Germinal center (tissue), 1 donor: ENCODE measurements around the gene NRG3.
"Not testable (repeated sequence)": the region's sequence is repeated elsewhere in the genome, so short reads cannot be mapped to it uniquely, and the experiment has no call there.

Experiments used
- DNase-seq: peaks from one replicate; pipeline ENCODE4 v3.0.0; 2012; ENCODE audit warnings: mixed read lengths, low spot score

NRG3 gene

DNA sequence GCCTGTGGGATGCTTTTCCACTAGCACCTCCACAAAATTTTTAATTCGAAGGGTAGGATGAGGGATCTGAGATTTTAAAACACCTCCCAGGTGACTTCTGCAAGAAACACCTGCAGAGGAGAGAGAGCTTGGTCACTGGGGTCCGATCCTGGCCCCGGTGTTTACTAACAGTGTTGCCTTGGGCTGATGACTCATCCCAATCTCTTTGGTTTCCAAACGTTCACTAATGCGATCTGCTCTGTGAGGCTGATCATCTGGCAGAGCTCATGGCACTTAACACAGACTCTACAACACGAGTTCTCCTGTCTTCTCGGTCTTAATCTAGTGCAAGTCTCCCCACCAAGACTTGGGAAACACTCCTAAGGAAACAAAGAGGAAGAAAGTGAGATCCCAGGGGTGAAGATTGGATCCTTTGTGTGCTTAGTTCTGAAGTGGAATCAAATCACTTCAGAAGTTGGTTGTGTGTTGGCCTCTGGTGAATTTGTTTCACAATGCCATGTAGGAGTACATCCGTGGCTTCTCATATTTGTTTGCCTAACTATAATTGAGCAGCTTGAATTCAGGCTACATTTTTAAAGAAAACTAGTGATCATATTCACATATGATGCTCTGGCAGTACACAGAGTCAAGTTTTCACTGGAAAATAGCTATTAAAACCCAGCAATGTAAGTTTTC, 407.9 kb downstream of the NRG3 start:
- DNase-seq = no peak

DNA sequence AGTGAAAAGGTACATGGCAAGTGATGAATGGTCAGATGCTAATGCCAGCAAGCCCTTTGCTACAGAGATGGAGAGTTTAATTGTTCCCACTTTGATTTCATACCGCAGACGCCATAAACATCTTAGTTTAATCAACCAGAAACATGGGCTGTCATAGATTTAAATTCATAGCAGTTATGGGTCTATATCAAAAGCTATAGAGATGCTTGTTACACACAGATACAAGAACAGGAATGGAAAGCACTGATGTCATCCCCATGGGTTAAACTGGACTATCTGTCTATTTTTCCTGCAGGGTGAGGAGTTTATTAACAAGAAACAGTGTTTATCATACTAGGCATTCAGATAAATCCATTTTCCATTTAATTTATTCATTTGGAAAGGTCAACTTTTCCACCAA, 409.2 kb downstream of the NRG3 start:
- no peak for DNase-seq

DNA sequence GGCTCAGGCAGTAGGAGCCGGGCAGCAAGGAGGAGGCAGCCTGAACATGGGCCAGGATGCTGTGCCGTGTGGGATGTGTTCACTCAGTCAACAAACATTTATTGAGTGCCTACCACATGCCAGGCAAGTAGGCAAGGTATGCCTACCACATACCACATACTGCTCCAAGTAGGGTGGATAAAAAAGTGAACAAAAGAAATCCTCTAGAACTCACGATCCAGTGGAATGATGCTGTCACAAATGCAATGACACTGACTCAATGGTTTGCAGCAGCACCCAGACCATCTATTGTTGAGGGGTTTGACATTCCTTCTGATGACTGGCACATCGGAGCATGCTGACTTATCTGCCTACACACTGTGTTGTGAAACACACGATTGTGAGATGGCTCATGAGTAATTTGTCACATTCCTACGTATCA, 413.5 kb downstream of the NRG3 start:
- no peak for DNase-seq

DNA sequence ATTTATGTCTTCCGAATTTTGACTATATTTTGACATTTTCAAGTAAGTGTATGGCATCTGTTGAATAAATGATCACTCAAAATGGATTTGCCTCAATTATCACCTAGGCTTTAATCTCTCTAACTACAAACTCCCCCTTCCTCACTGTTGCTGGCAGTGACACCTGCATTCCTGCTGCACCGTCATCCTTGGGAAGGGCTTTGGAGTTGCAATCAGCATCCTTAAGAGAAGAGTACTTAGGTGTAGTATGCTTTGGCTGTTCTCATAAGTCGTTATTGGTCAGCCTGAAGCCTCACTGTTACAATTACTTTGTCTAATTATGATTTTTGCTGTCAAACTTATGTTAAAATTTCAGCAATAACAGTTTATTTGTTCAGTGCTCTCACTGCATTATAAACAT, 415.0 kb downstream of the NRG3 start:
- no peak for DNase-seq

DNA sequence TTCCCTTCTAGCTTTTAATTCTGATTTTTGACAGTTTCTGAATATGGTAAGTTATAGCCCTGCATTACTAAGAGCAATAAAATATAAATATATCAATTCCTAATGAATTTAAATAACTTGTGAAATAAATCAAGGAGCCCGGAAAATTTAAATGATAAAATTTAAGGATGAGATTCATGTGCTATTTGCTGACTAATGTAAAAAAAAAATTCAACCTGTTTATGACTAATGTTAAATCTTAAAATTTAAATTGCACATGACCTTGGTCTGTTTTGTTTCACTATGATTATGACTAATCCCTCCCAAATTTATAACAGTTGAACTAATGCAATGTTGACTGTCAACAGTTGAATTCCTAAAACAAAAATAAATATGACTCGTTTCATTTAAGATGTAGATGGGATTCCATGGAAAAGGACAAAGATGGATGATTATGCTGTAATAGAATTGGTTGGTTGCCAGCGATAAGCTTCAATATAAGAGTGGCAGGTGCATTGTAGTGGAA, 419.9 kb downstream of the NRG3 start:
- DNase-seq = no peak

DNA sequence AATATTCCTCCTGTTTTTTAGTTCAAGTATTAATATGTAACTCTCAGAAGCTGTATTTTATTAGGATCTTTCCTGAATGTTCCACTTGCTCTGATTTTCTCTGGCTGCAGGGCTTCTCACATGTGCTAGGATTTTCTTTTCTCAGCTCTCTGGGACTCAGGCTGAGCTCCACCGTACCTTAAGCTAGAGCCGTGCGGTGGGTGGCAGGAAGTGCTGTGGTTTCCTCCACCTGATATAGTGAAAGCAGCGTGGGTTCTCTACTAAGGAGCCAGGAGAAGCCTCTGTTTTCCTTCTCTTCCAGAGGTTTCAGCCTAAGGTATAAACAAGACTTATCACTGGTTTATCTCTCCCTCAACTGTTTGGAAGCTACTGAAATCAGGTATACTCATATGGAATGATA, 433.6 kb downstream of the NRG3 start:
- DNase-seq = no peak

DNA sequence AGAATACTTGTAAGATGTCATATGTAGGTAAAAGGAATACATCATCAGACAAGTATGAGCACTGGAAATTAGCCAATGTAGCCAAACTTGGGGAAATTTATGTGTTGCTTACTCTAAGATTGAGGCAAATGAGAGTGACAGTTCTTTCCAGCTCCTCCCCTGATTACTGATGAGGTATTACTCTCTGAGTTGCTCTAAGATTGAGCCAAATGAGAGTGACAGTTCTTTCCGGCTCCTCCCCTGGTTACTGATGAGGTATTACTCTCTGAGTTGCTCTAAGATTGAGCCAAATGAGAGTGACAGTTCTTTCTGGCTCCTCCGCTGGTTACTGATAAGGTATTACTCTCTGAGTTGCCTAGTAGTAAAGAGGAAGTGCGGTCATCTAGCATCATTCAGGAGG, 435.8 kb downstream of the NRG3 start:
- DNase-seq = no peak

DNA sequence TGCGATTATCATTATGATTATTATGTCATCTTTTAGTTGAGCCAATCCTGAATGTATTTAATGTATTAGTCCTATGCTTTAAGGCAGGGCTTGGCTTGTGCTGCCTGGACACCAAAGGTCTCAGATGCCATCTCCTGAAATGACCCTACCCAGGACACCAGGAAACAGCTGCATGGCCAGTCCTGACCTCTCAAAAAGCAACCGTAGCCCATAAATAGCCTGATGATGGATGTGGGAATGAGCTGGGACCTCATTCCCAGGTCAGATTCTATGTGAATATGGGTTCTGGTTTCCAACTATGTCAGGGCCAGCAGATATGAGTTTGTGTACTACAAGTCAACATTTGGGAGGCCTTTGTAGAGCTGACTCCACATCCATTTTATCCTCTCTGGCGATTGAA, 438.4 kb downstream of the NRG3 start:
- DNase-seq = no peak

DNA sequence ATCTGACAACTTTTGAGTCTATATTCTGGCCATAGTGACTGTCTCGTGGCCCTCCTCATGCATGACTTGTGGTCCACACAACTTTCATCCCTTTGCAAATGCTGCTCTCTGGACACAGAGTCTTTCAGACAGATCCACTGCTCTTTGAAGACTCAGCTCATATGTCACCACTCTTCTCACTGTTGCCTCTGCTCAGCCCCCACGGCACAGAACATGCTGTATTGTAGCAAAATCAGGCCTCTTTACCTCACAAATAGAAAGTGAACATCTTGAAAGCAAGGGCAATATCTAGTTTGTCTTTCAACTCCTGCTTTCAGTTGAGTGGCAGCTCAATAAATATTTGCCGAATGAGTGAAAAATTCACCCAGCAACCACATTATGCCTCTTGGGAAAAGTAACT, 443.5 kb downstream of the NRG3 start:
- DNase-seq = no peak

DNA sequence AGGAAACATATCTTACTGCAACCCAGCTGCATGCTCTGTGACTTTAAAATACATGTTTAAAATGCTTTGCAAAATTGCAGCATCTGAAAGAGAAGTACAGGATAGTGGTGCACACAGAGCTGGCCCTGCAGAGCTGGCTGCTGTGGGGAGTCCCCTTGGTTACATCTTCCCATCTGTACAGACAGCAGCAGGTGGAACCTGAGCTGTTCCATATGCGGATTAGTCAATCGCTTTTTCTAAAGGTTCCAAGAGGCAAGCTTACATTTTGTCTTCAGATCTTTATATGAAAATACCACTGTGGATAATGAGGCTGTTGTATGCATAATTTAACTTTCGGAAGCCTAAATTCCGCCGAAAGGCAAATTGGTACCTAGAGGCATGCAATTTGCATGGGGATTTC, 444.1 kb downstream of the NRG3 start:
- no peak for DNase-seq

DNA sequence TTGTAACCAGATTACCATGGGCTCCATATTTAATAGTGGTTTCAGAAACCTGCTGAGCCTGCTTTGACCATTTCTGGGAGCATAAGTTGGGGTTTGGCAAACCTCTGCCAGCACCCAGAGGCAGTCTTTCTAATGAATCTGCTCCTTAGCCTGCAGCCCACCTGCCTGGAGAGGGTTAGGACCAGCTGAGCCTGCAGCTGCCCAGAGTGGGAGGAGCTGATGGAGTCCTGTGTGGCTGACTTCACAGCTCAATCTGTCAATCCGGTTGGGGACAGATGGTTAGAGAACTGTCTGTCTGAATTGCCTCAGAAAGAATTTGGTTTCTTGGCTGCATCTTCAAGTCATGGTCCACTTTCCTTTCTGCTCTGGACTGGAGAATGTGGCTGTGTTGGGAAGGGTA, 444.6 kb downstream of the NRG3 start:
- DNase-seq = no peak

DNA sequence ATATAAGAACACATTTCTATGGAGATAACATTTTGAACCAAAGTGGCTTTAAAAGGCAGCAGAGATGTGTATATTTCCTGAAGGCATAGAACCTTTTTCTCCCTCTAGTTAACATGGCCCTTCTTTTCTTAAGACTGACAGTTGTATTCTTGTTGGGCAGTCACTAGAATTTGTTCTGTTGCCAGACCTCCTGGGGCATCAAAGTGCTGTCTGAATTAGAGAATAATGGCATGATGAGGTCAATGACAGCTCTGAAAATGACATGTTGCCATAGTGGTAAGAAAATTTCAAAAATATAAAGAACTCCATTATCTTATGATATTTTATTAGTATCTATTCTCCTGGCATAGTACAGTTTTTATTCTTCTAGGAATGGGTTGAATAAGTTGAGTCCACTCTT, 446.7 kb downstream of the NRG3 start:
- DNase-seq = no peak

DNA sequence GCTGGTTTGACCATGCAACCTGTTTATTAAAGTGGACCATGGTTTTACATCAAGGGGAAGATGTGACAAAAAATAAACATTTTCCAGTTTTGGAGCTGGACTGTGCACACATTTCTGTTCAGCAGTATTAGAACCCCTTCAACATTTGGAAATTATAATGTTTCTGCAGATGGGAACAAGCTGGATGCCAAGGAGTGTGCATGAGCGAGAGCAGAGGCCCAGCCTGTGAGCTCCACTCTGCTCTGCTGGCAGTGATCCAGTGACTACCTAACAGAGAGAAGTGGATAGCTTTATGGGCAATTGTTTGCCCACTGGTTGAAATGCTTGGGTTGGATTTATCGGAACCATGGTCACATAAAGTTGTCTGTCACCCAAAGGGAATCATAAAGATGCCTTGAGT, 456.7 kb downstream of the NRG3 start:
- no peak for DNase-seq

DNA sequence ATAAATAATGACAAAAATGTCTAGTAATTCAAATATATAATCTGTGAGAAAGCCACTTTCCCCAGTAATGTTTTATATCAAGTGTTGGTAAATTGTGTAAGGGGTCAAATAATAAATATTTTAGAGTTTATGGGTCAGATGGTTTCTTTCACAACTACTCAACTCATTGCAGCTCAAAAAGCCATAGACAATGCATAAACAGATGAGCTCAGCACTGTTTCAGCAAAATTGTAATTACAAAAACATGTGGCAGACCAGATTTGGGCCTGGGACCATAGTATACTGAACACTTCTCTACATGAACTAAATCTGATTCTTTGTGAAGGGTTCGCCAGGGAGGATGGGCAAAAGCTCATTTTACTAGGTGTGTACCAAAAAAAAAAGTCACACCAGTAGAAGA, 460.8 kb downstream of the NRG3 start:
- DNase-seq = no peak

DNA sequence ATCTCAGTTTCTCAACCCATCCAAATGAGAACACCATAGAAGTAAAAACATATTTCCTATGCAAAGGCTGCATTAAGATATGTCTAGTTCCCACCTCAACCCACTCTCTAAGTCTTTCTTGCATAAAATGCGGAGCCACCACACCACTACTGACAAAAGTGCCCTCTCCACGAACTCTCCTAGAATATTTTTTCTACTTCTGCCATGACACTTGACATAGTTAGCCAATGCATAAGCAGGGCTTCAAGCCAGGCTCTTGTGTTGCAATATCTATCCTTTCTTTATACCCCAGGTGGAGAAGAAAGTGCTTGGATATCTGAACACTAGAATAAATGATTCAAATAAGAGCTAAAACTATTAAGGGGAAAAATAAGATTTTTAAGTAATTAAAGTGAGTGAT, 465.2 kb downstream of the NRG3 start:
- no peak for DNase-seq

DNA sequence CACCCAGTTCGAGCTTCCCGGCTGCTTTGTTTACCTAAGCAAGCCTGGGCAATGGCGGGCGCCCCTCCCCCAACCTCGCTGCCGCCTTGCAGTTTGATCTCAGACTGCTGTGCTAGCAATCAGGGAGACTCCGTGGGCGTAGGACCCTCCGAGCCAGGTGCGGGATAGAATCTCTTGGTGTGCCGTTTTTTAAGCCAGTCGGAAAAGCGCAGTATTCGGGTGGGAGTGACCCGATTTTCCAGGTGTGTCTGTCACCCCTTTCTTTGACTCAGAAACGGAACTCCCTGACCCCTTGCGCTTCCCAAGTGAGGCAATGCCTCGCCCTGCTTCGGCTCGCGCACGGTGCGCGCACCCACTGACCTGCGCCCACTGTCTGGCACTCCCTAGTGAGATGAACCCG, 474.6 kb downstream of the NRG3 start:
- DNase-seq = not testable (repeated sequence)

DNA sequence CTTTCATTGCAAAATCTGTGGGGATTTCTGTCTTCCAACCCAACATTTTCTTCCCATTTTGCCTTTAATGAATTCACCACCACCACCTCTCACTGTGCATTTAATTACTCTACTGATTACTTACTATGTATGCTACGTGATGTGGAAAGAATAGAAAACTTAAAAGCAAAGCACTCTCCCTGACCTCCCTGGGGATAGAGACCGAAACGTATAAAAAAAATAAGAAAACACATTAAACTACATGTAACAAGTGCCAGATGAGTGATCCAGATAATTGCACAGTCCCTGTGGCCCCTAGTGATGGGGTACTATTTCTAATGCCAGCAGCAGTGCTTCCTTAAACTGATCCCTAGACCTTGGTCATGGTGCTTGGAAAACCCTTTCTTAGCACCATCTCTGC, 478.4 kb downstream of the NRG3 start:
- no peak for DNase-seq

DNA sequence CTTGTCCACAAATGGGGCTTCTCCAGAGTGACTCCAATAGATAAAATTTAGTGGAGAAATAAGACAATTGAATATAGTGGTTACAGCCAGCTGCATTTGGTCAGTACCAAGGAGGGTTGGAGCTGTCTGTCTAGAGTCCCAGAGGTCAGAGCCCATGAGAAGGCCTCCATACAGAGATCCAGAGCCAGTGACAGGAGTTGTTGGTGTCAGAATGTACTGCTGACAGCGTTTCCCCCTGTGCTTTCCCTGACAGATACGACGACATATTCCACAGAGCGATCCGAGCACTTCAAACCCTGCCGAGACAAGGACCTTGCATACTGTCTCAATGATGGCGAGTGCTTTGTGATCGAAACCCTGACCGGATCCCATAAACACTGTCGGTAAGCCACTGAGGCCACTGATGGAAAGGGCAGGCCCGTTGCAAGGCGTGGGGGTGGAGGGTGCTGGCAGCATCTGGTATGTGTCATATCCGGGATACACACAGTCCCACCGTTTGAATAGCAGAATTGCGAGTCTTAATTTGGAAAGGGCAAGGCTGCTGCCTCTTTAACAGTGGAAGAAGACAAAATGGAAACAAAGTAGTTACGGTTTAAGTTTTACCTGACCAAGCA, 483.6 kb downstream of the NRG3 start:
- no peak for DNase-seq

DNA sequence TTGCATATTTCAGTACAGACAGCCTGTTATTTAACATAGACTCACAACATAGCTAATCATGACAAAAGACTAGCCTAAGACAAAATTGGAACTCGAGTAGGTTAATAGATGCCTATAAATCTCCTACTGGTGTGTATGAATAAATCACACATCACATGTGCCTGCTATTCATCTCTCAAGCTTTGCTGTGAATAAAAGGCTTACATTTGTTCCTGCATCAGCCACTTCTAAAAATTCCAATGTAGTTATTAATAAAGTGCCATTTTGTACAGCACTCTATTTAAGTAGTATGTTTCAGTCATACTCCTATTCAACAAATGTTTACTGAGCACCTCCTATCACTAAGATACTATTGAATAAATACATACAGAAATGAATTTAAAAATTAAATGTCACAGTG, 486.3 kb downstream of the NRG3 start:
- no peak for DNase-seq

DNA sequence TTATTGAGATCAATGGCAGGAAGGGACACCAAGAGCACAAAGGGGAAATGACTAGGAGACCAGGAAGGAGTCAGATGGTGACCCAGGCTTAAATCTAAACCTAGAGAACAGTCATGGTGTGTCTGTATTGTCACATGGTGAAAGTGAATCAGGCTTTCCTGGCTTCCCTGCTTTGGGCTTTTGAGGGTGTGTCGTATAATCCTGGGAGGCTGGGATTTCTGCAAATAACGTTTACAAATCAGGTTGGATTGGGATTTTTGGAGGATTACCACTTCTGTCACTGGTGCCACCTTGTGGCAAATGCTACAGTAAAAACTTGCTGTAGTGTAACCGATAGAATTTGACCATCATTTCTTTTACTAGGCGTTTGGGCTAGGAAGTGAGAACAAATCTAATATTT, 502.6 kb downstream of the NRG3 start:
- no peak for DNase-seq

DNA sequence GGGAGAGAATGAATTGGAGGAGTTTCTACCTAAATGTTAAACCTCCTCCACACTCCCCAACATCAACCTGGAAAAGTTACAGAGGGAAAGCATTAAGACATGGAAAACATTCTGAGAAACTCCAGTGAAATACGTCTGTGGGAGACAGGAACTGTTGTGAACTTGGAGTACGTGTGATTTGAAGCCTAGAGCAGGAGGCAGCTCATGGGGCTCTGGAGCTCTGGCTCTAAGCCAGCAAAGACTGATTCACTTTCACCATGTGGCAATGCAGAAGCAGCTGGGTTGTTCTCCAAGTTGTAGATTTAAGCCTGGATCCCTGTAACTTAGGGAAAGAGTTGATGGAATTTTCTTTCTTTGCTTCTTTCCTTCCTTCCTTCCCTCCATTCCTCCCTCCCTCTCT, 503.2 kb downstream of the NRG3 start:
- DNase-seq = no peak

DNA sequence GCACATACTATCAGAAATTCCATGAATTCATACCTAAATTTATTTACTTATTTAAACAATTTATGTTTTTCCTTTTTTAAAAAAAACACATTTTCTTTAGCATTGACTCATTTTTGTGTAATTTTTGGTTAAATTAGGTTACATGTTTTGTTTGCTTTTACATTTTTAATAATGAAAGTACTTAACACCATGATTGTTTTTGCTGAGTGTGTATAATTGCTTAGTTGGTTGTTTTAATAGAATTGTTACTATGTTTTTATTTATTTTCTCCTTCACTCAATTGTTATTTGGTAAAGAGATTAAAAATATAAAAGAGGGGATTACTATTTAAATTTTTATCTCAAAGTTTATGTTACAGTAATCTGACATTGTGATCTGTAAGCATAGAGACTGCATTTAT, 508.4 kb downstream of the NRG3 start:
- DNase-seq = no peak

DNA sequence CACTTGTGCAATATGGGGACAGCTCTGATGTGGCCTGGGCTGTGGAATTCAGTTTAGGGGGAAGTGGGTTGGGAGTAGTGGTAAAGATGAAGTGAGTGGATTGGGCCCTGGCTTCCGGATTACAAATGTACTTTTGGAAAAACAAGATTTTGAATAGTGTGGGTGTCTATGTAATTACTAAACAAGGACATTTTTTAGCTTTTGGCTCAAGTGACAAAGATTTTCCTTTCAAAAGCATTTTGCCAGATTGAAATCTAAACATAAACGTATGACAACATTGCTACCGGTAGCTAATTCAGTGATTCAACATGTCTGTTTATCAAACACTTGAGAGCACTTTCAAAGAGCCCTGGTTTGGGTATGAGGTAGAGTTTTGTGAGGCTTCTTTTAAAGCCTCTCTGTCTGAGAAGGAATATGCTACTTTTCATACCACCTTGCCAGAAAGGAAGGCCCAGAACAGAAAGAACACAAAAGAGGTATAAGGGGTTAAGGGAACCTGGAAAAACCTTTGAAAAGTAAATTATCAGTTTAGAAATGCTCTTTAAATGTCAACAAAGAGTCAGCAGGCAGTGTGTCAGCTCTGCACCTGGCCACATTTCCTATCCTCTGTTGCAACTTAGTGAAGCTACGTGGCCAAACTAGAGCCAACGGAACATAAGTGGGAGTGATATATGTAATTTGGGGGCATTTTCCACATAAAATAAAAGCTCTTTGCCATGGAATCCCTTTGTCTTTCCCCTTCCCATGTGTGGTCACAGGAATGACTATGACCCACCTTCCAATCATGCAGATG, 516.1 kb downstream of the NRG3 start:
- DNase-seq = no peak
